Measurements from ENCODE around the gene EML4. TPM values are rescaled to one million over a fixed set of nuclear protein-coding genes. Genes with fewer than 3 reads are reported as not detected.

EML4 gene
- total and polyA plus RNA-seq, 9 of the 15 experiments (the other 6 are each of a cell fraction or from before 2014, with no cell fraction given), result 14.7 to 48.3 (median 36.5) TPM

GRCh38 chr2:42147641-42148274 is 21.4 kb upstream of the EML4 start:
- DNase-seq (ENCODE audit: extremely low read depth in 1 of 4, low spot score in 3 of 4), result no peak
- Histone ChIP-seq H3K27me3 (ENCODE audit: control insufficient read depth in 2 of 2, insufficient read depth in 2 of 2, low read length in 2 of 2) (peaks cover 0 to 2% of the 10 kb centered on the region in 2 experiments; a peak in 1 of 5 replicates), H2AFZ (ENCODE audit: low read depth, low read length) (no peak overlapping the region), H3K27ac (ENCODE audit: extremely low read depth, low read depth, low read length) (no peak overlapping the region), H4K20me1 (replicated peaks; ENCODE audit: control insufficient read depth, insufficient read depth, low read length) (no peaks in the 10 kb centered on the region), H3K9me3 (replicated peaks; ENCODE audit: control insufficient read depth, insufficient read depth, low read depth, low read length) (no peaks in the 10 kb centered on the region), H3K4me2 (ENCODE audit: insufficient read depth, low read length) (no peak overlapping the region), H3K9ac (ENCODE audit: insufficient read depth in 1 of 2, low read depth in 2 of 2, low read length in 2 of 2) (no peak overlapping the region), H3K79me2 (ENCODE audit: control insufficient read depth, insufficient read depth, low read length) (no peaks in the 10 kb centered on the region), H3K36me3 (ENCODE audit: control insufficient read depth, insufficient read depth, low read length) (no peaks in the 10 kb centered on the region), H3K9me1 (ENCODE audit: control insufficient read depth, insufficient read depth, low read length) (no peaks in the 10 kb centered on the region), H3K4me1 (replicated peaks in 1 of 2; ENCODE audit: control insufficient read depth in 2 of 2, insufficient read depth in 2 of 2, low read length in 2 of 2) (peaks cover 0 to 3% of the 10 kb centered on the region in 2 experiments; a peak in 1 of 5 replicates), H3K4me3 (no peak overlapping the region)
- no peak for FAIRE-seq
- ATAC-seq, result peak; percentile 41; the same call in 2 of the 3 replicates
- intact Hi-C loops (cut with micrococcal nuclease), result no loop called here
- 9% methylated on average over 5 of the region's 5 CpGs for WGBS (ENCODE audit: insufficient coverage, low coverage, missing lambda C conversion rate)
- BruUV-seq (replicated peaks), result no TSS peak
- in situ Hi-C loops (cut with MboI), result no loop called here
- ChIA-PET POLR2A (no interaction called here), CTCF (ENCODE audit: low intra/inter-chr PET ratio) (no interaction called here)
- TF ChIP-seq HNRNPLL (IDR thresholded peaks at IDR 0.05; ENCODE audit: low read depth, low read length, poor library complexity, severe bottlenecking), result no peak
- no peak for TF ChIP-seq CREB3L1 (IDR thresholded peaks at IDR 0.05; ENCODE audit: borderline replicate concordance, low read depth)
- no peak for TF ChIP-seq ZNF263 (CRISPR knock-in tag; IDR thresholded peaks at IDR 0.05; ENCODE audit: borderline replicate concordance)
- no peak for TF ChIP-seq CREM (IDR thresholded peaks at IDR 0.05; ENCODE audit: low read depth)
- no peak for TF ChIP-seq EWSR1 (IDR thresholded peaks at IDR 0.05; ENCODE audit: borderline replicate concordance, low read depth, partially characterized antibody)
- TF ChIP-seq CEBPB (tag; IDR thresholded peaks at IDR 0.05), result no peak
- no peak for TF ChIP-seq XRCC4 (IDR thresholded peaks at IDR 0.05; ENCODE audit: extremely low read depth, insufficient read depth, insufficient read length)
- no peak for TF ChIP-seq SIRT6 (IDR thresholded peaks at IDR 0.05; ENCODE audit: low read depth, low read length)
- no peak for TF ChIP-seq BCOR (IDR thresholded peaks at IDR 0.05)
- TF ChIP-seq NR2F6 (CRISPR knock-in tag; IDR thresholded peaks at IDR 0.05), result no peak
- TF ChIP-seq NFXL1 (CRISPR knock-in tag; IDR thresholded peaks at IDR 0.05), result no peak
- no peak for TF ChIP-seq SMARCE1 (IDR thresholded peaks at IDR 0.05)
- no peak for TF ChIP-seq ZNF449 (CRISPR knock-in tag; IDR thresholded peaks at IDR 0.05)
- TF ChIP-seq E2F6 (IDR thresholded peaks at IDR 0.05; ENCODE audit: borderline replicate concordance in 1 of 2, extremely low read depth in 1 of 2, insufficient read depth in 1 of 2, insufficient read length in 1 of 2, low read depth in 1 of 2, low read length in 1 of 2, poor library complexity in 1 of 2, severe bottlenecking in 1 of 2), result no peak
- no peak for TF ChIP-seq GTF3C2 (IDR thresholded peaks at IDR 0.05; ENCODE audit: borderline replicate concordance, extremely low read depth, insufficient read length)
